GM18502 (cell line): ENCODE measurements around the gene P2RY2.

Source experiments
- ATAC-seq: cut with Tn5 transposase; IDR thresholded peaks from one replicate; pipeline ENCODE4 v1.9.1; 2021; ENCODE audit warnings: mild to moderate bottlenecking; ENCODE audit not compliant: unreplicated experiment, poor library complexity

P2RY2 gene

GRCh38 chr11:73203322-73203721 is 14.8 kb upstream of the P2RY2 start:
- ATAC-seq = no peak

GRCh38 chr11:73203790-73204189 is 14.3 kb upstream of the P2RY2 start:
- ATAC-seq = no peak

GRCh38 chr11:73204711-73205121 is 13.4 kb upstream of the P2RY2 start:
- no peak for ATAC-seq

- ATAC-seq = no peak
Observed at GRCh38 chr11:73205661-73206343, 12.3 kb upstream of the P2RY2 start.

- ATAC-seq = no peak
Observed at GRCh38 chr11:73206801-73207200, 11.3 kb upstream of the P2RY2 start.

- ATAC-seq = no peak
Observed at GRCh38 chr11:73209892-73210291, 8.2 kb upstream of the P2RY2 start.

GRCh38 chr11:73210916-73211667 is 7.0 kb upstream of the P2RY2 start:
- no peak for ATAC-seq

GRCh38 chr11:73213196-73214143 is 4.6 kb upstream of the P2RY2 start:
- no peak for ATAC-seq

GRCh38 chr11:73215191-73216134 is 2.6 kb upstream of the P2RY2 start:
- ATAC-seq = no peak

GRCh38 chr11:73216465-73216864 is 1.6 kb upstream of the P2RY2 start:
- no peak for ATAC-seq

GRCh38 chr11:73217131-73217809 is 811 bp upstream of the P2RY2 start:
- no peak for ATAC-seq

- ATAC-seq = no peak
Observed at GRCh38 chr11:73217810-73218105, 323 bp upstream of the P2RY2 start.

- ATAC-seq = no peak
Observed at GRCh38 chr11:73218830-73219215, 742 bp downstream of the P2RY2 start.

GRCh38 chr11:73219396-73220285 is 1.6 kb downstream of the P2RY2 start:
- ATAC-seq = no peak

GRCh38 chr11:73221451-73221850 is 3.4 kb downstream of the P2RY2 start:
- no peak for ATAC-seq

GRCh38 chr11:73221996-73222395 is 3.9 kb downstream of the P2RY2 start:
- no peak for ATAC-seq

- ATAC-seq = no peak
Observed at GRCh38 chr11:73223998-73224730, 6.1 kb downstream of the P2RY2 start.
